Measurements from ENCODE around the gene IRAK3. TPM values are rescaled to one million over a fixed set of nuclear protein-coding genes. Genes with fewer than 3 reads are reported as not detected.
"Not testable (repeated sequence)": the region's sequence is repeated elsewhere in the genome, so short reads cannot be mapped to it uniquely, and the experiment has no call there.

IRAK3 gene
- total RNA-seq, 1 experiment from 2014 or later, result 0.47 TPM

DNA sequence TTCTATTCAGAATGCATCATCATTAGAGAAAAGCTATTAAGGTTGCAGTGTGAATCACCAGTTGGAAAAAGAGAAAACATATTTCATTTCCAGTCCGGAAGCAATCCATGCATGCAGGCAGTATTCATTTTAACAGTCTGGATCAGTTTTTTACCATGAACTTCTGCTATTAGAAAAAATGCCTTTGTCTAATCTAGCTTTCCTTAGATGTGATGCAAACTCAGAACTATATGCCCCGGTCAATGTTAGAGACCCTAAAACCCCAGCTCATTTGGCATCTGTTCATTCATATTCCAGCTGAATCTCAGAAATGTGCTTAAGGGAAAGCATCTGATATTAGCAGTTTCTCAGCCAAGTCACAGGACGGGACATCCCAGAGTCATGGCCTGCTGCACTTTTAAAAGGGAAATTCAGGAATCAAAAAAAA is 8.5 kb downstream of the IRAK3 start:
- DNase-seq (ENCODE audit: low read depth), result no peak
- in situ Hi-C loops (cut with HindIII; ENCODE audit: low pct_unique_long_range_greater_than_20kb, low sequenced_read_pairs), result no loop called here

DNA sequence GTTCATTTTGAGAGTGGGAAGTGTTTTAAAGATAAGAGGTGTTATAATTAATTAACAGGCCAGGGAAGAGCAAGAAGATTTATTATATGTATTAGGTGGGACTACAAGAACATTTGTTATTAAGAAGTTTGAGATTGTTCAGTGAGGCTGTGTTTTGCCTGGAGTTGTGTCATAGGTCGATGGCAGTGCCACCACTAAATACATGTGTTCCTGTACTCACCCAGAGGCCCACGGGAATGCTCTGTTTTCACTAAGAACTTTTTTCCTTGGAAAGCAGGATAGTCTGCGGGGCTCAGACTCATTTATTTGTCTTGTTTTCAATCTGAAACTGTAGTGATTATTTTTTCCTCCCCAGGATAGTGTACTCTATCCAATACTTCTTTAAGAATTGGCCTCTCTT is 10.1 kb downstream of the IRAK3 start:
- in situ Hi-C loops (cut with HindIII; ENCODE audit: low pct_unique_long_range_greater_than_20kb, low sequenced_read_pairs), result no loop called here
- no peak for DNase-seq (ENCODE audit: low read depth)

DNA sequence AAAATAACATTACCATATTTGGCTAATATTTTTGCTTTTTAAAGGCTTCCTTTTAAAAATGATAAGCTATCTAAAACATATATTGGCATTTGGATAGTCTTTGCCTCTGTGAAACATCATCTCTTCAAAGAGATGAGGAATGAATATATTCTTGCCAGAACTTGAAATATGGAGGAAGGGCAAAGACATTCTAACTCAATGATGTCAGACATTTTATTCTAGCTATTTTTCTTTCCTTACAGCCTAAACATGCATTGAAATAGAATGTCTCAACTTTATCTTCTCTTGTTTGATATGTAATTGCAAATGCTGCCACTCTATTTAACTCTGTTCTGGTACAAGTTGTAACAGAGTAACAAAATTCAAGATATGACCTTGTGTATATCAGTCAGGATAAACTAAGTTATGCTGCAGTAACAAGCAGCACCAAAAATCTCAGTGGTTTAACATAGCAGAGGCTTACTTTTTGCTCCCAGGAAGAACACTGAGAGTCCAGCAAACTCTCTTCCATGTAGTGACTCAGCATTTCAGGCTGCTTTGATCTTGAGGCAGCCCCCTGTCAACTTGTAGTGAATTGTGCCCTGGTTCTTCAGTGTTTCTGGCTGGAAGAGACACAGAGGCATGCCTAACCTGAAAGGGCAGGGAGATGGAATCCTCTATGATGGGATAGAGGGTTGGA is 11.0 kb downstream of the IRAK3 start:
- no peak for DNase-seq (ENCODE audit: low read depth)
- in situ Hi-C loops (cut with HindIII; ENCODE audit: low pct_unique_long_range_greater_than_20kb, low sequenced_read_pairs), result no loop called here

DNA sequence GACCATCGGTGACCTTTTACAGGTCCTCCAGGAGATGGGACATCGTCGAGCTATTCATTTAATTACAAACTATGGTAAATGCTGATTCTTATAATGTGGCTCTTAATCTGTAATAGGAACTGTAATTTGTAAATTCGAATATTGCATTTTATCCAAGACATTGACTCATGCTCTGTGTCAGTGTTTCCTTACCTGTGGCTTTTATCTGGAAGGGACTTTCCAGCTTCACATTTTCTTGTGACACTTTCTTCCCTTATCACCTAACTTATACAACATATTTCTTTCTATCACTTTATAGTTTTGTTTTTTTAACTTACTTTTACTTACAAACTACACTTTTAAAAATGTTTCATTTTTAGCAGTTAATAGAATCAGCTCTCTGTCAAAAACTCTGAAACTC is 14.8 kb downstream of the IRAK3 start:
- in situ Hi-C loops (cut with HindIII; ENCODE audit: low pct_unique_long_range_greater_than_20kb, low sequenced_read_pairs), result no loop called here
- peak; percentile 16 for DNase-seq (ENCODE audit: low read depth)

GRCh38 chr12:66206141-66206540 is 17.1 kb downstream of the IRAK3 start:
- in situ Hi-C loops (cut with HindIII; ENCODE audit: low pct_unique_long_range_greater_than_20kb, low sequenced_read_pairs), result no loop called here
- DNase-seq (ENCODE audit: low read depth), result no peak

DNA sequence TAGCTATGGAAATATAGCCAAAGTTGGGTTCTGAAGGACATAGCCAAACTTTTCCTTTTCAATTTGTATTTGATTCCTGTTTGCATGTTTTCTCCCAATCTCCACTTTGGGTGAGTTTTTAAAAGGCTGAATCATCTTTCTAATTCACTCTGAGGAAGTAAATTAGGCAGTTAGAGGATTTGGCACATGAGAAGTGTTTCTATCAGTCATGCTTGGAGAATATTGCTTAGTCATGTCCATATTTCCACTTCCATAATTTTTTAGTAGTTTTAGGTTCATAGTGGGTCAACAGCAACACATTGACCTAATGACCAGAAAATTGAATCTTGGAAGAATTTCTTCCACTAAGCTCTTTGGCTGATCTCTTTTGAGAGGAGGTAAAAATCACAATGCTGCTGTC is 21.8 kb downstream of the IRAK3 start:
- in situ Hi-C loops (cut with HindIII; ENCODE audit: low pct_unique_long_range_greater_than_20kb, low sequenced_read_pairs), result no loop called here
- DNase-seq (ENCODE audit: low read depth), result no peak

DNA sequence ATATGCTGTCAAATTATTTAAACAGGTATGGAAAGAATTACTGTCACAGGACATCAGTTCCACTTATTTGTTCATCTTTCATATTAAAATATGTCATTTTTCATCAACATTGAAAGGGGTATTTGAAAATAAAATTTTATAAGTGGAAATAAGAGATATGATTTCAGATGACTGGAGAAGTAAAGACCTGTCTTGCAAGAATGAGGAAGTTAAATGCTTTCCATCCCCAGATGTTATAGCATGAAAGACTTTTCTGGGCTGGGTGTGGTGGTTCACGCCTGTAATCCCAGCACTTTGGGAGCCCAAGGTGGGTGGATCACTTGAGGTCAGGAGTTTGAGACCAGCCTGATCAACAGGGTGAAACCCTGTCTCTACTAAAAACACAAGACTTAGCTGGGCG is 22.6 kb downstream of the IRAK3 start:
- in situ Hi-C loops (cut with HindIII; ENCODE audit: low pct_unique_long_range_greater_than_20kb, low sequenced_read_pairs); DNase-seq (ENCODE audit: low read depth): not testable (repeated sequence)

- in situ Hi-C loops (cut with HindIII; ENCODE audit: low pct_unique_long_range_greater_than_20kb, low sequenced_read_pairs); DNase-seq (ENCODE audit: low read depth): not testable (repeated sequence)
These were observed 24.0 kb downstream of the IRAK3 start for GRCh38 chr12:66213011-66213410.

- in situ Hi-C loops (cut with HindIII; ENCODE audit: low pct_unique_long_range_greater_than_20kb, low sequenced_read_pairs), result no loop called here
- no peak for DNase-seq (ENCODE audit: low read depth)
These were observed 28.4 kb downstream of the IRAK3 start for GRCh38 chr12:66217342-66217917.

DNA sequence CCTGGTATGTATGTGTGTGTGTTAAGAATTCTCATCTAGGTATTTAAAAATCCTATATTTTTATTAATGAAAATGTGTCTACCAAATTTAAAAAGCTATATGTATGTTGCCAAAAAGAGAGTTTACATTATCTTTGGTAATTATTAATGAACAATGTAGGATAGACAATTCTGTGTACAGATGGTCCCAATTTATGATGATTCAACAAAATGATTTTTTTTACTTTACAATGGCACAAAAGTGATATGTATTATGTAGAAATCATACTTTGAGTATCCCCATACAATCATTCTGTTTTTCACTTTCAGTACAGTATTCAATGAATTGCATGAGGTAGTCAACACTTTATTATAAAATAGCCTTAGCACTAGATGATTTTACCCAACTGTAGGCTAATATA is 39.4 kb downstream of the IRAK3 start:
- in situ Hi-C loops (cut with HindIII; ENCODE audit: low pct_unique_long_range_greater_than_20kb, low sequenced_read_pairs), result no loop called here
- DNase-seq (ENCODE audit: low read depth), result no peak

- DNase-seq (ENCODE audit: low read depth), result no peak
- in situ Hi-C loops (cut with HindIII; ENCODE audit: low pct_unique_long_range_greater_than_20kb, low sequenced_read_pairs), result no loop called here
These were observed 43.2 kb downstream of the IRAK3 start for GRCh38 chr12:66232263-66232662.

DNA sequence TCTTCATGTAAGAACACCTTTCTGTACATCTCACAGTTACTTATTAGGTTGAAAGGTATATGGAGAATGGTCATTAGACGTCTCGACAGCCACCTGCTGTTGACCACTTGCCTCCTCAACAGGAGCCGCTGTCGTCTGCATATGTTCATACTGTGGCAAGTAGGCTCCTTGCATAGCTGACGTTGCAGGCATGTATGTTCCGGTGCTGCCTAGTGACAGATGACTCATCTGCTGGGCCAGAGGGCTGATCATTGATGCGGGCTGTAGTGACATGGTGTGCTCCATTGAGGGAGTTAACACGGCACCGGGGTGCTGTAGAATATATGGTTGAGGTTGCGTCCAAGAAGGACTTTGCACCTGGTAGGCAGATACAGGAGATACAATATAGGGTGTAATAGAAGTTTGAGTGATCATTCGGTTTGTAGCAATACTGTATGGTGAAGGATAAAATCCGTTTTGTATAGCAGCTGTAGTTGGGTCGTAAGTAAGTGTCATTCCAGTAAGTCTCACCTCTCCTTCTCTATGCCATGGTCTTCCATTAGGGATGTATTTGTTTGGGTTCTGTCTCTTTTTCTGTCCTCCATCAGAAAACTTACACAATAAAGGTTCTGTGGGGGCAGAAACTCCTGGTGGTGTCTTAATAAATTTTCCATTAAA is 45.2 kb downstream of the IRAK3 start:
- in situ Hi-C loops (cut with HindIII; ENCODE audit: low pct_unique_long_range_greater_than_20kb, low sequenced_read_pairs), result not testable (repeated sequence)
- DNase-seq (ENCODE audit: low read depth), result peak; percentile 54

DNA sequence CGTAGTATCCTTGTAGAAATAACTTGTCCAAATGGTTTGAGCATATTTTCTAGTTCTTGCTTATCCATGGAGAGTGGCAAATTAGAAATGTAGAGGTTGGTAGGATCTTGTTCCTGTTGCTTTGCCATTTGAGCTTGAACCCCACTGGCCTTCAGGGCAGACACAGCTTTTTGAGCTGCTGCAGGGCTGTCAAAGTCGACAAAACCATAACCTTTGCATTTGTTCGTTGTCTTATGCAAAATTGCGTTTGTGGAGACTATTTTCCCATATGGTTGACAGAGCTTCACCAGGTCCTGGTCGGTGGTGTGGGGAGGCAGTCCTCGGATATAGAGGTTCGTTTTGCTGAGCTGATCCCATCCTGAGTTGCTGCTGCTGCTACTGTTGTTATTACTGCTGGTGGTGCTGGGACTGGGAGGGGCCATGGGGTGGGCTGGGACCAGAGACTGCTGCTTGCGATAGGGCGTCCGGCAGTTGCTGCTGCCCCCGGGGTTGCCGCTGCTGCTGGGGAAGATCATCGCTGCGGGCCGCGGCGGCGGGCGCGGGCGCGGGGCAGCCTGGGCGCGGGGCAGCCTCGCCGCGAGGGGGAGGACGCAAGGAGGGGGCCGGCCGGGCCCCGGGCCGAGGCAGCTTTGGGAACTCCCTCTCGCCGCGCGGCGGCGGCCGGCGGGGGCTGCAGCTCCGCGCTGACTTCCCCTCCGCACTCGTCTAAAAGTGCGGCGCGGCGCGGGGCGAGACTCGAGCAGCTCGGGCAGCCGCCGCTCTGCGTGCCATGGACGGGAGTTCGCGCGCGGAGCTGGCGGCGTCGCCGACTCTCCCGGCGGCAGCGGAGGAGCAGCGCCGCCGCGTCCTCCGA is 46.0 kb downstream of the IRAK3 start:
- DNase-seq (ENCODE audit: low read depth); in situ Hi-C loops (cut with HindIII; ENCODE audit: low pct_unique_long_range_greater_than_20kb, low sequenced_read_pairs): not testable (repeated sequence)

DNA sequence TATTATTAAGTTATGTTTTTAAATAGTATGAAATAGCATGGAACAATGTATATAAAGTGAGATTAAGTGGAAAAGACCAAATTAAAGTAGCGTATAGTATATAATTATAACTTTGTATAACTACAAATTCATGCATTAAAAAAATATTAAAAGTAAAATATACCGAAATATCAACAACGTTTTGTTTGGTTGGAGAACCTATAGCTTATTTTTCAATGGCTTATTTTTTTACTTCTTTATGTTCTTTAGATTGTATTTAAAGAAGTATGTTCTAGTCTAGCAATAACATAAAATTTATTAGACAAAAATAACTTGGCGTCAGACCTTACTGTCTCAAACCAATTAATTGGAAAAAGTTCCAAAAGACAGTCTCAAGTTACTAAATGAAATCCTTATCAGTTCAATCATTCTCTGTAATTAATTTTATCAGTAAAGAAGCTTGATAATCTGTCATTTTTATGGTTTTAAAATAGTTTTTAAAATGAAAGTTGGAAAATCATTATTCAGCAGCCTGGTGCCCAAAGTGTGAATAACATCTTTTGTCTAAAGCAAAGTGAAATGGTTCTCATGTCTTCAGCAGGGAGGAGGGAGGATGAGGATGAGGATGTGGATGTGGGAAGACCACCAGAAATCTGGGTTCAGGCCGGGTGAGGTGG is 46.7 kb downstream of the IRAK3 start:
- no peak for DNase-seq (ENCODE audit: low read depth)
- in situ Hi-C loops (cut with HindIII; ENCODE audit: low pct_unique_long_range_greater_than_20kb, low sequenced_read_pairs), result no loop called here

DNA sequence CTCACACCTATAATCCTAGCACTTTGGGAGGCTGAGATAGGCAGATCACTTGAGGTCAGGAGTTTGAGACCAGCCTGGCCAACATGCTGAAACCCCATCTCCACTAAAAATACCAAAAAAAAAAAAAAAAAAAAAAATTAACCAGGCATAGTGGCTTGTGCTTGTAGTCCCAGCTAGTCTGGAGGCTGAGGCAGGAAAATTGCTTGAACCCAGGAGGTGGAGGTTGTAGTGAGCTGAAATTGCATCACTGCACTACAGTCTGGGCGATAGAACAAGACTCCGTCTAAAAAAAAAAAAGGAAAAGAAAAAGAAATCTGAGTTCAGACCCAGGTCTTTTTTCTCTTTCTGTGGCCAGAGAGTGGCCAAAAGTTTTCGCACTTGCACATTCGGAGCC is 47.3 kb downstream of the IRAK3 start:
- DNase-seq (ENCODE audit: low read depth); in situ Hi-C loops (cut with HindIII; ENCODE audit: low pct_unique_long_range_greater_than_20kb, low sequenced_read_pairs): not testable (repeated sequence)

GRCh38 chr12:66236969-66237368 is 48.0 kb downstream of the IRAK3 start:
- in situ Hi-C loops (cut with HindIII; ENCODE audit: low pct_unique_long_range_greater_than_20kb, low sequenced_read_pairs), result no loop called here
- DNase-seq (ENCODE audit: low read depth), result no peak

DNA sequence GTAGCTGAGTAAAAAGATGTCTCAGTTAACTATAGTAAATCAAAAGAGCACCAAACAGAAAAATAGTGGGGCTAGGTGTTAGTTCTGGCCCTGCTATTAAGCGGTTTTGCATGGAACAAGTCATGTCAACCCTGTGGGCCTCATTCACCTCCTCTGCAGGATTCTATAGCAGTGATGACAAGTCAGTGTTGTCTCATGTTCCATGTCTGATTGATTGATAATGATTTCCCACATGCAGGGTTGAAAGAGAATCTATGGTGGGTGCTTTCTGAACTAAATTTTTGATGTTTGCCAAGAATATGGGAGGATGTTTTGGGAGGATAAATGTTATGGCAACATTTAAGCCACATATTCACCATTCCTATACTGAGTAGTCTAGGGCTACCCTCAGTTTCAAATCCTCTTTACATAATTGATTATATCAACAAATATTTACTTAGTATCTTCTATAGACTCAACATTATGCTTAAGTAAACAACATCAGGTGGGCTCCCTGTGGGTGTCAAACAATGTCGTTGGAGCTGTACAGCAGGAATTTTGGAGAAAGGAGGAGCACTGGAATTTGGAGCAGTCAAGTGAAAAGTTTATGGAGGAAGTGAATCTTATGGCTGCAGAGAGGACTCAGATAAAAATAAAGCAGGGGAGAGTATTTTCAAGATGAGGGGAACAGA is 48.6 kb downstream of the IRAK3 start:
- DNase-seq (ENCODE audit: low read depth), result no peak
- in situ Hi-C loops (cut with HindIII; ENCODE audit: low pct_unique_long_range_greater_than_20kb, low sequenced_read_pairs), result no loop called here

DNA sequence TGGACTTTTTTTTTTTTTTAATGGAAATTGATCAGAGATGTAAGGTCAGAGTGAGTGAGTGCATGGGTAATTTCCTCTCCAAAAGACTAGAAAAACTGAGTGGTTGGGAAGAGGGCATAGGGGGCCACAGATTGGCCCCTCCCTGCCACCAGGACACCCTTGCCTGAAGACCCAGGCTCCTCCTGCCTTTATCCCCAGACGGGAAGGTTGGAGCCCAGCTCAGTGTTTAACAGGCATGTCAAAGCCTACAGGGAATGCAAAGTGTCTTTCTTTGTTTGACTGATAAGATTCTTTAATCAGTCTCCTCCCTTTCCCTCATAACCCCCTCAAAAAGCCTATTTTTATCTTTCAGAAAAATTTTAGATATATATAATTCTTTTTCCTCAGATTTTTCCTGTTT is 50.3 kb downstream of the IRAK3 start:
- DNase-seq (ENCODE audit: low read depth), result no peak
- in situ Hi-C loops (cut with HindIII; ENCODE audit: low pct_unique_long_range_greater_than_20kb, low sequenced_read_pairs), result no loop called here
